Right lobe of liver (tissue), 6 donors: Measurements from ENCODE around the gene PTPN1. TPM values are rescaled to one million over a fixed set of nuclear protein-coding genes. Genes with fewer than 3 reads are reported as not detected.

Source experiments
- ATAC-seq, 4 donors: fragments of 200-7000 bp; cut with Tn5 transposase; one replicate each; pipeline ENCODE4 v1.9.1; 2020; ENCODE audit warnings: mild to moderate bottlenecking in 4 of 4, moderate library complexity in 4 of 4
- DNase-seq, 3 donors: peaks; one replicate each; pipeline ENCODE4 v3.0.0-alpha.2; 2020
- H3K27ac ChIP-seq, 3 donors: fragments of 200-600 bp; one replicate each; pipeline ENCODE4 v1.8.0; 2022
- H3K27me3 ChIP-seq, 2 donors: fragments of 200-600 bp; one replicate each; pipeline ENCODE4 v1.8.0; 2022
- H3K36me3 ChIP-seq, 4 donors: fragments of 200-600 bp; sonication (generic) in 1 of 4; one replicate each; pipeline versions ENCODE4 v1.5.1 to v1.8.0; 2017 to 2022; ENCODE audit warnings: control low read depth in 1 of 4
- H3K4me1 ChIP-seq, 4 donors: fragments of 200-600 bp; sonication (generic) in 1 of 4; one replicate each; pipeline versions ENCODE4 v1.5.1 to v1.8.0; 2017 to 2022; ENCODE audit warnings: control low read depth in 1 of 4
- H3K4me3 ChIP-seq, 3 donors: fragments of 200-600 bp; one replicate each; pipeline ENCODE4 v1.8.0; 2022
- H3K9me3 ChIP-seq, 4 donors: fragments of 200-600 bp; sonication (generic) in 1 of 4; one replicate each; pipeline versions ENCODE4 v1.5.1 to v1.8.0; 2017 to 2022; ENCODE audit warnings: control low read depth in 1 of 4
- CTCF ChIP-seq, 4 donors: fragments of 200-600 bp in 3 of 4; fragments of 450-650 bp in 1 of 4; IDR thresholded peaks; one replicate each; pipeline versions ENCODE4 v1.5.1 to v1.8.0; 2016 to 2022; ENCODE audit warnings: antibody characterized with exemption in 4 of 4, mild to moderate bottlenecking in 2 of 4
- POLR2A ChIP-seq: fragments of 450-650 bp; IDR thresholded peaks from one replicate; pipeline ENCODE4 v1.6.1; 2017; ENCODE audit warnings: antibody characterized with exemption, mild to moderate bottlenecking
- WGBS: methylation state at CpG from one replicate; pipeline ENCODE4 v1.1.6; 2018; ENCODE audit warnings: low coverage, low lambda C conversion rate; ENCODE audit not compliant: insufficient coverage; ENCODE audit errors: missing lambda C conversion rate; 5-methylcytosine and 5-hydroxymethylcytosine counted together
- intact Hi-C, 2 donors: fragments of 100-400 bp; cut with DNase I; formaldehyde crosslinking; loops; one replicate each; pipeline versions ENCODE4 v1.11.2 to v1.14.1; 2022
- total RNA-seq, 6 experiments: library from RNA; depleted of rRNA in 2 of 6; stranded (reverse); fragments of >200 nt in 2 of 6; fragmentation: NEBNext Ultra II Directional in 3 of 6; extraction: Animal tissue kit (Norgen Biotek cat#: 25700) in 3 of 6; gene quantifications; one replicate each; pipeline versions ENCODE4 v1.1.0 to v1.2.4, GENCODE V29; 2016 to 2023
- donor health status: DM: no; HTN: yes; CAD: no.
- donor health status: DM: no; HTN: no; CAD: no.
- donor health status: DM: no; HTN: no; CAD: no.
- donor health status: DM: no; HTN: yes; CAD: no.
- donor health status: DM: no; HTN: yes; CAD: no.

The PTPN1 gene
- total RNA-seq, 6 experiments from 2014 or later: 9.5 to 14.9 (median 12.6) TPM

DNA sequence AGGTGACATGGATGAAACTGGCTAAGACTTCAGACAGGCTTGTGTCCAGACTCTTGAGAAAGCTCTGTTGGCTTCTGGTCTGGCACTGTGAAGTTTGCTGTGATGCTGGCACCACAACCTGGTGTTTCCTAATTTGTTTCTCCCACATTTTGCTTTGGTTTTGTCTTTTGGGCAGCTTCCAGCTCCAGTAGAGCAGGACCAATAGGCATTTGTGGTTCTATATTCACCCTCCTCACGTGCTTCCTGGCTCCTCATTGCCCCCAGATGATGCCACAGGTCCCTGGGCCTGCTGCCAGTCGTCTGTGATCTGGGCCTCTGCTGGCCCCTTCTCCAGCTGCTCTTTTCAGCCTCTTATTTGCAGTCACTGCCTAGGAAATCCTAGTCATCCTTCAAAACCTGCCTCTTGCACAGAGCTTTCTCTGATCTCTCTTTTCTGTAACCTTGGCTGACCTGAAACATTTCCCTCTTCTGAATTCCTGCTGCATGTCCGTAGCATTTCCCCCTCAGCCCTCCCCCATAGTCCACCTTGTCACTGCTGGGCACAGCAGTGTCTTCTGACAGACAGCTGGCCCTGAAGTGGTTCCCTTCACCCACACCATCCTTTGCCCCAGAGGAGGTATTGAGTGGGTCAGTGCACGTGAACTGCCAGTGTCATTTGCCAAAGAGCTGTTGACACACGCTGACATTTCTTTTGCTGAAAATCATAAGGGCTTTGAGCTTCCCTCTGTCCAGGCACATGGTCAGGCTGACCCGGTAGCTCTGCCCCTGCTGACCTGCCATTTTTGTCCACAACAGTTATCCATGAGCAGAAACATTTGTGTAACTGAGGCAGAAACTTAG lies 63.0 kb downstream of the PTPN1 start:
- H3K4me1 ChIP-seq: peaks cover 0 to 46% (median 14%) of the 10 kb centered on the region in 4 donors
- H3K27me3 ChIP-seq: no peaks in the 10 kb centered on the region
- H3K27ac ChIP-seq: peak overlapping the region; percentile 50 to 84 (median 64)
- peak; percentile 58 to 90 (median 86) for DNase-seq
- intact Hi-C loops: loop anchor here in 1 of 2 donors (10.0 kb wide), 2 partner anchors 58 to 98 kb away; partner anchors contain the start of gene PTPN1
- TF ChIP-seq POLR2A: no peak
- peak in 1 of 4 donors; percentile 6 for TF ChIP-seq CTCF (IDR thresholded peaks at IDR 0.05)
- no peak overlapping the region for H3K4me3 ChIP-seq
- 6% methylated on average over 5 of the region's 6 CpGs for WGBS
- H3K9me3 ChIP-seq: no peaks in the 10 kb centered on the region
- ATAC-seq: peak; percentile 53 to 76 (median 72)
- peaks cover 0 to 32% (median 8%) of the 10 kb centered on the region in 4 donors for H3K36me3 ChIP-seq

- H3K36me3 ChIP-seq: peaks cover 0 to 32% (median 7%) of the 10 kb centered on the region in 4 donors
- intact Hi-C loops: loop anchor here in 1 of 2 donors (10.0 kb wide), 2 partner anchors 59 to 99 kb away; partner anchors contain the start of gene PTPN1
- no peak for TF ChIP-seq POLR2A
- TF ChIP-seq CTCF (IDR thresholded peaks at IDR 0.05): no peak
Measured at GRCh38 chr20:50574108-50574507, 63.9 kb downstream of the PTPN1 start.

DNA sequence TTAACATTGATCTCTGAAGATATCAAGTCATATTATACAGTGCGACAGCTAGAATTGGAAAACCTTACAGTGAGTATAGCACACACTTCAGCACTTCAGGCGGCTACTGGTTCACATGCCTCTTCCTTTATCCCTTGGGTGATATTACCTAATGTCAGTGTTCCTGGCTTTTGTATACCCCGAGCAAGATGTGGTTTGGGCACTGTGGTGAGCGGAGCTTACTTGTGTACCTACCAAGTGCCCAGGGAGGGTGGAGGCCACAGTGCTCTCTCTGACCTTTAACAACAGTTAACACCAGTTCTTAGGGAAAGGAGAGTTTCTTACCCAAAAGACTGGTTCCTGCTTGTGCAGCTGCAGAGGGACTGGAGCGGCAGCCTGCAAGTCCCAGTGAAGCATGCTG lies 64.4 kb downstream of the PTPN1 start:
- Histone ChIP-seq H3K9me3 (no peaks in the 10 kb centered on the region), H3K27ac (no peak overlapping the region), H3K4me1 (peaks cover 0 to 46% (median 14%) of the 10 kb centered on the region in 4 donors), H3K36me3 (peaks cover 0 to 34% (median 8%) of the 10 kb centered on the region in 4 donors), H3K4me3 (no peak overlapping the region), H3K27me3 (no peaks in the 10 kb centered on the region)
- intact Hi-C loops: loop anchor here in 1 of 2 donors (10.0 kb wide), 2 partner anchors 60 to 100 kb away; partner anchors contain the start of gene PTPN1
- TF ChIP-seq POLR2A (no peak), CTCF (IDR thresholded peaks at IDR 0.05) (no peak)
- DNase-seq (no peak), ATAC-seq (no peak)
- WGBS: 86% methylated on average over 3 of the region's 5 CpGs

More at GRCh38 chr20:50574108-50574507, 63.9 kb downstream of the PTPN1 start:
- peak overlapping the region in 2 of 3 donors; percentile 64 to 84 for H3K27ac ChIP-seq
- peaks cover 0 to 46% (median 14%) of the 10 kb centered on the region in 4 donors for H3K4me1 ChIP-seq
- H3K9me3 ChIP-seq: no peaks in the 10 kb centered on the region
- DNase-seq (no peak), ATAC-seq (no peak)
- no peaks in the 10 kb centered on the region for H3K27me3 ChIP-seq
- WGBS: 85% methylated on average over 5 of the region's 9 CpGs
- no peak overlapping the region for H3K4me3 ChIP-seq

DNA sequence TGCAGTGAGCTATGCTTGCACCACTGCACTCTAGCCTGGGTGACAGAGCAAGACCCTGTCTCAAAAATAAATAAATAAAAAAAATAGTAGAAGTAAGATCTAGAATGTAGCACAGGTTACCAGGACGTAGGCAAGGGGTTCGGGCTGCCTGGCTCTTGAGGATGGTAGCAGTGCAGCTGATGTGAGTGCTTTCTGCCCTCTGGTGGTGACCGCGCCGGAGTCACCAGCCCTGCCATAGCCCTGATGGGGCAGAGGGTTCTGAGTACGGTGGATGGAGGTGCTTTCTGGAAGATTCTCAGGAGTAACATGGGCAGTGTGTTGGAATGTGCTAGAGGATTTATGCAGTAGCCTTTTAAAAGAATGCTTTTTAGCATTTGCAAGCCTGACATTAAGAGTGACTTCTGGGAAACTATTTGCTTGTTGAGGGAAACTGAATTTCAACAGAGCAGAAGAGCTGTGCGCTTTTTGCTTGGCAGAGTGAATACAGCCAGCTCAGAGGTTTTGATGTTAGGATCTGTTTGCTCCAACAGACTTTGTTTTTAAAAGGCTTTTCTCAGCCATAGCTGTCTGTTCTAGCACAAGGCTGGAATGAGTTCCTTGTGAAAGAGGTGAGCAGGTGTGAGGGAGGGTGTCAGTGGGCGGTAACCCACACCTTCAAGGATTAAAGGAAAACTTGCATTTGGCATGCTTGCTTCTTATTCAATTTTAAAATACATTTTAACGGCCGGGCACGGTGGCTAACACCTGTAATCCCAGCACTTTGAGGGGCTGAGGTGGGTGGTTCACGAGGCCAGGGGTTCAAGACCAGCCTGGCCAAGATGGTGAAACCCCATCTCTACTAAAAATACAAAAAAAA lies 65.9 kb downstream of the PTPN1 start:
- TF ChIP-seq CTCF (IDR thresholded peaks at IDR 0.05) (peak; percentile 79 to 88 (median 82)), POLR2A (no peak)
- Histone ChIP-seq H3K27me3 (no peaks in the 10 kb centered on the region), H3K4me1 (peaks cover 0 to 46% (median 14%) of the 10 kb centered on the region in 4 donors), H3K27ac (peak overlapping the region in 2 of 3 donors; percentile 0 to 50), H3K9me3 (no peaks in the 10 kb centered on the region), H3K4me3 (no peak overlapping the region), H3K36me3 (peaks cover 0 to 44% (median 15%) of the 10 kb centered on the region in 4 donors)
- DNase-seq (peak; percentile 76 to 83 (median 83)), ATAC-seq (peak; percentile 68 to 76 (median 69))
- WGBS: 39% methylated on average over 12 of the region's 12 CpGs
- intact Hi-C loops: loop anchor here (5.0 to 10.0 kb wide), 3 partner anchors 61 to 384 kb away; partner anchors contain the start of genes CEBPB (in 1 of the 2) and PTPN1 (in 1 of the 2)
